PC-3 (cell line): Measurements from ENCODE around the gene NXPE2. TPM values are rescaled to one million over a fixed set of nuclear protein-coding genes. Genes with fewer than 3 reads are reported as not detected.

Experiments
- ATAC-seq: fragments of 200-7000 bp; cut with Tn5 transposase; 2 replicates; pipeline ENCODE4 v1.9.1; 2020; ENCODE audit warnings: mild to moderate bottlenecking, moderate library complexity
- BruUV-seq: library from RNA; stranded (reverse); fragments of 400-500 nt; replicated peaks from 2 replicates; lab custom pipeline; 2021; lab: Mats Ljungman, UMichigan
- CTCF ChIA-PET: fragments of 300-600 bp; sonication (Branson Sonifier 250); formaldehyde crosslinking; loops from one replicate; lab custom pipeline; 2022; ENCODE audit warnings: antibody characterized with exemption; lab: Charles Lee
- POLR2A ChIA-PET: fragments of 300-600 bp; sonication (Branson Sonifier 250); formaldehyde crosslinking; loops from one replicate; lab custom pipeline; 2022; ENCODE audit warnings: antibody characterized with exemption; ENCODE audit not compliant: unreplicated experiment; lab: Charles Lee
- DNase-seq: peaks from one replicate; pipeline ENCODE4 v3.0.0-alpha.2; 2015
- H2AFZ ChIP-seq: fragments of 300-600 bp; sonication (generic); 2 replicates; pipeline ENCODE4 v1.6.0; 2016; ENCODE audit warnings: antibody characterized with exemption, low read length
- H3F3A ChIP-seq: fragments of 300-600 bp; sonication (generic); one replicate; pipeline ENCODE4 v1.6.0; 2017; ENCODE audit warnings: antibody characterized with exemption, low read length, control low read depth, mild to moderate bottlenecking; ENCODE audit not compliant: unreplicated experiment
- H3K27ac ChIP-seq: fragments of 300-600 bp; sonication (generic); 2 replicates; pipeline ENCODE4 v1.5.1; 2016; ENCODE audit warnings: mild to moderate bottlenecking, low read length
- H3K27me3 ChIP-seq: fragments of 300-600 bp; sonication (generic); 2 replicates; pipeline ENCODE4 v1.6.1; 2016; ENCODE audit warnings: low read length, mixed read lengths
- H3K36me3 ChIP-seq: fragments of 300-600 bp; sonication (generic); 2 replicates; pipeline ENCODE4 v1.6.1; 2016; ENCODE audit warnings: low read depth, mixed run types, low read length, mixed read lengths
- H3K4me1 ChIP-seq: fragments of 300-600 bp; sonication (generic); 2 replicates; pipeline ENCODE4 v1.5.1; 2016; ENCODE audit warnings: low read length; ENCODE audit not compliant: insufficient read depth
- H3K4me2 ChIP-seq: fragments of 300-600 bp; sonication (generic); 2 replicates; pipeline ENCODE4 v1.6.0; 2016; ENCODE audit warnings: low read length
- H3K4me3 ChIP-seq: fragments of 300-600 bp; sonication (generic); 2 replicates; pipeline ENCODE4 v1.5.1; 2016; ENCODE audit warnings: mild to moderate bottlenecking, low read length, mixed read lengths
- H3K79me2 ChIP-seq: fragments of 300-600 bp; sonication (generic); 2 replicates; pipeline ENCODE4 v1.6.1; 2017; ENCODE audit warnings: low read length, mixed read lengths
- H3K9ac ChIP-seq: fragments of 300-600 bp; sonication (generic); 2 replicates; pipeline ENCODE4 v1.6.0; 2016; ENCODE audit warnings: mild to moderate bottlenecking, low read length
- H3K9me2 ChIP-seq: fragments of 300-600 bp; sonication (generic); replicated peaks from 2 replicates; pipeline ENCODE4 v1.6.1; 2016; ENCODE audit warnings: mixed run types, low read length, mixed read lengths
- H3K9me3 ChIP-seq: fragments of 300-600 bp; sonication (generic); 2 replicates; pipeline ENCODE4 v1.6.1; 2016; ENCODE audit warnings: low read length, mixed read lengths
- H4K20me1 ChIP-seq: fragments of 300-600 bp; sonication (generic); 2 replicates; pipeline ENCODE4 v1.6.1; 2016; ENCODE audit warnings: low read length, mixed read lengths
- EZH2 ChIP-seq: fragments of 300-600 bp; sonication (generic); IDR thresholded peaks from one replicate; pipeline ENCODE4 v1.6.1; 2017; ENCODE audit warnings: antibody characterized with exemption, mild to moderate bottlenecking, low read length; ENCODE audit not compliant: unreplicated experiment
- EZH2phosphoT487 ChIP-seq: fragments of 300-600 bp; sonication (generic); IDR thresholded peaks from 2 replicates; pipeline ENCODE4 v1.6.1; 2018; ENCODE audit warnings: mild to moderate bottlenecking, antibody characterized with exemption, low read length, borderline replicate concordance
- intact Hi-C: fragments of 100-400 bp; cut with micrococcal nuclease; formaldehyde crosslinking; loops from 2 replicates; pipeline ENCODE4 v1.9.0; 2023
- total RNA-seq: library from RNA; depleted of rRNA; stranded (reverse); fragments of >200 nt; gene quantifications from 2 replicates; pipeline ENCODE4 v1.2.3, GENCODE V29; 2014
- TF ChIP-seq, protein P1 (sequence below): fragments of 300-600 bp; sonication (generic); conservative IDR thresholded peaks from 2 replicates; pipeline ENCODE4 v1.5.1; 2017; ENCODE audit warnings: antibody characterized with exemption, low read depth, mild to moderate bottlenecking, low read length

NXPE2 gene
- total RNA-seq, 1 experiment from 2014 or later = not detected

DNA sequence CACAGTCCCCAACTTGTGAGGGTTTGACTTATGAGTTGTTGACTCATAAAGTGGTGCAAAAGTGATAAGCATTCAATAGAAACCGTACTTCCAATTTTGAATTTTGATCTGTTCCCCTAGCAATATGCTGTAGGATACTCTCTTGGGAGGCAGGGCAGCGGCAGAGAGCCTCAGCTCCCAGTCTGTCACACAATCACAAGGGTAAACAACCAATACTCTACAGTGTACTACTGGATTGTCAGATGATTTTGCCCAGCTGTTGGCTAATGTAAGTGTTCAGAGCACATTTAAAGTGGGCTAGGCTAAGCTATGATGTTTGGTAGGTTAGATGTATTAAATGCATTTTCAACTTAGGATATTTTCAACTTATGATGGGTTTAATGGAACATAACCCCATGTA, 13.7 kb upstream of the NXPE2 start:
- Histone ChIP-seq H2AFZ (no peak overlapping the region), H3K27ac (no peak overlapping the region), H3K4me1 (no peaks in the 10 kb centered on the region), H3K4me2 (no peak overlapping the region), H3K36me3 (no peaks in the 10 kb centered on the region), H4K20me1 (no peaks in the 10 kb centered on the region), H3K27me3 (no peaks in the 10 kb centered on the region), H3K9ac (no peak overlapping the region), H3K9me3 (no peaks in the 10 kb centered on the region), H3K79me2 (no peaks in the 10 kb centered on the region), H3K9me2 (no peaks in the 10 kb centered on the region), H3F3A (no peaks in the 10 kb centered on the region), H3K4me3 (no peak overlapping the region)
- POLR2A ChIA-PET = no interaction called here
- CTCF ChIA-PET = no interaction called here
- no peak for ATAC-seq
- DNase-seq = no peak
- intact Hi-C loops = no loop called here
- BruUV-seq = no TSS peak
- TF ChIP-seq EZH2 = no peak
- TF ChIP-seq, protein P1, sequence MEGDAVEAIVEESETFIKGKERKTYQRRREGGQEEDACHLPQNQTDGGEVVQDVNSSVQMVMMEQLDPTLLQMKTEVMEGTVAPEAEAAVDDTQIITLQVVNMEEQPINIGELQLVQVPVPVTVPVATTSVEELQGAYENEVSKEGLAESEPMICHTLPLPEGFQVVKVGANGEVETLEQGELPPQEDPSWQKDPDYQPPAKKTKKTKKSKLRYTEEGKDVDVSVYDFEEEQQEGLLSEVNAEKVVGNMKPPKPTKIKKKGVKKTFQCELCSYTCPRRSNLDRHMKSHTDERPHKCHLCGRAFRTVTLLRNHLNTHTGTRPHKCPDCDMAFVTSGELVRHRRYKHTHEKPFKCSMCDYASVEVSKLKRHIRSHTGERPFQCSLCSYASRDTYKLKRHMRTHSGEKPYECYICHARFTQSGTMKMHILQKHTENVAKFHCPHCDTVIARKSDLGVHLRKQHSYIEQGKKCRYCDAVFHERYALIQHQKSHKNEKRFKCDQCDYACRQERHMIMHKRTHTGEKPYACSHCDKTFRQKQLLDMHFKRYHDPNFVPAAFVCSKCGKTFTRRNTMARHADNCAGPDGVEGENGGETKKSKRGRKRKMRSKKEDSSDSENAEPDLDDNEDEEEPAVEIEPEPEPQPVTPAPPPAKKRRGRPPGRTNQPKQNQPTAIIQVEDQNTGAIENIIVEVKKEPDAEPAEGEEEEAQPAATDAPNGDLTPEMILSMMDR = no peak
- TF ChIP-seq EZH2phosphoT487 = no peak

GRCh38 chr11:114666760-114667159, 11.6 kb upstream of the NXPE2 start:
- CTCF ChIA-PET = no interaction called here
- Histone ChIP-seq H3F3A (no peaks in the 10 kb centered on the region), H3K4me1 (no peaks in the 10 kb centered on the region), H3K4me2 (no peak overlapping the region), H3K4me3 (no peak overlapping the region), H3K9me3 (no peaks in the 10 kb centered on the region), H4K20me1 (no peaks in the 10 kb centered on the region), H3K27me3 (no peaks in the 10 kb centered on the region), H3K9me2 (no peaks in the 10 kb centered on the region), H2AFZ (no peak overlapping the region), H3K36me3 (no peaks in the 10 kb centered on the region), H3K27ac (no peak overlapping the region), H3K9ac (no peak overlapping the region), H3K79me2 (no peaks in the 10 kb centered on the region)
- no TSS peak for BruUV-seq
- POLR2A ChIA-PET = no interaction called here
- intact Hi-C loops = no loop called here
- ATAC-seq (no peak), DNase-seq (no peak)
- TF ChIP-seq EZH2phosphoT487 = no peak
- TF ChIP-seq EZH2 = no peak
- TF ChIP-seq, protein P1 = no peak

DNA sequence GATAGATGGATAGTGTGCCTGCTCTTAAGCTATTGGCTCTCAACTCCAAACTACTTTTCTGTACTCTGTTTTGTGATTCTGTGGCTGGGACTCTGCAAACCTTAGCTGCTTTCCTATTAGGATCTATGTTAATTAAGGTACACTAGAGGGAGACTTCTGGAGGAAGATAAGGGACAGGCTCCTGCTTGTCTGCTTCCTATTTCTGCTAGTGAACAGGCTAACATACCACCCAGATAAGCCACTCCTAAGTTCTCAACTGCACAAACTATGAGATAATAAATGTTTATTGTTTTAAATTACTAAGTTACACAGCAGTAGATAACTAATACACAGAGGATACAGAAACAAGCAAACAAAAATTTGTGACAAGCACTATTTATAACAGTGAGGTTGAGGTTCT, 10.2 kb upstream of the NXPE2 start:
- ChIA-PET POLR2A (no interaction called here), CTCF (no interaction called here)
- DNase-seq (no peak), ATAC-seq (no peak)
- Histone ChIP-seq H4K20me1 (no peaks in the 10 kb centered on the region), H2AFZ (no peak overlapping the region), H3K9me2 (no peaks in the 10 kb centered on the region), H3F3A (no peaks in the 10 kb centered on the region), H3K9ac (no peak overlapping the region), H3K4me2 (no peak overlapping the region), H3K27me3 (no peaks in the 10 kb centered on the region), H3K4me3 (no peak overlapping the region), H3K36me3 (no peaks in the 10 kb centered on the region), H3K4me1 (no peaks in the 10 kb centered on the region), H3K9me3 (no peaks in the 10 kb centered on the region), H3K79me2 (no peaks in the 10 kb centered on the region), H3K27ac (no peak overlapping the region)
- BruUV-seq = no TSS peak
- no peak for TF ChIP-seq EZH2
- TF ChIP-seq EZH2phosphoT487 = no peak
- TF ChIP-seq, protein P1 = no peak
- intact Hi-C loops = no loop called here
